Measurements from ENCODE around the gene P2RX5. TPM values are rescaled to one million over a fixed set of nuclear protein-coding genes. Genes with fewer than 3 reads are reported as not detected.

The P2RX5 gene
- total and polyA plus RNA-seq, 10 of the 15 experiments (the other 5 are each of a cell fraction or from before 2014, with no cell fraction given) = 6.9 to 28.8 (median 19.5) TPM

- FAIRE-seq (no peak), DNase-seq (ENCODE audit: low read depth, low spot score) (no peak), ATAC-seq (no peak)
- no peak for TF ChIP-seq MXI1 (IDR thresholded peaks at IDR 0.05; ENCODE audit: low read depth, low read length)
- no peak for TF ChIP-seq NBN (IDR thresholded peaks at IDR 0.05)
- TF ChIP-seq TCF12 (IDR thresholded peaks at IDR 0.05; ENCODE audit: low read depth, low read length) = no peak
- no peak for TF ChIP-seq EED (IDR thresholded peaks at IDR 0.05; ENCODE audit: low read depth)
- TF ChIP-seq RUNX3 (IDR thresholded peaks at IDR 0.05; ENCODE audit: low read length) = no peak
- TF ChIP-seq HCFC1 (IDR thresholded peaks at IDR 0.05; ENCODE audit: low read length) = no peak
- CTCF ChIA-PET = interaction anchor here (1.7 kb wide), 1 partner anchor 215 kb away, joined by 3 read pairs; the partner anchor contains the start of gene NCBP3
- Histone ChIP-seq H3K4me2 (ENCODE audit: control insufficient read depth, insufficient read depth) (no peak overlapping the region), H3K36me3 (ENCODE audit: control insufficient read depth in 2 of 2, insufficient read depth in 2 of 2, low read length in 1 of 2) (no peaks in the 10 kb centered on the region; a peak in 2 of 4 replicates), H4K20me1 (ENCODE audit: control insufficient read depth, insufficient read depth) (no peaks in the 10 kb centered on the region), H2AFZ (ENCODE audit: control insufficient read depth, low read depth, low read length) (no peak overlapping the region), H3K4me1 (ENCODE audit: control insufficient read depth, insufficient read depth, low read length) (no peaks in the 10 kb centered on the region; the same call in 1 of the 2 replicates), H3K4me3 (no peak overlapping the region), H3K27ac (ENCODE audit: control insufficient read depth, insufficient read depth) (no peak overlapping the region), H3K27me3 (replicated peaks in 1 of 2; ENCODE audit: control insufficient read depth in 2 of 2, insufficient read depth in 2 of 2, low read length in 1 of 2) (no peaks in the 10 kb centered on the region), H3K79me2 (ENCODE audit: control insufficient read depth, insufficient read depth, low read length) (peaks cover 9% of the 10 kb centered on the region), H3K9ac (ENCODE audit: control insufficient read depth, insufficient read depth, low read length) (no peak overlapping the region), H3K9me3 (replicated peaks; ENCODE audit: control insufficient read depth, insufficient read depth, low read length) (no peaks in the 10 kb centered on the region)
- no TSS peak for BruUV-seq (replicated peaks)
- intact Hi-C loops (cut with micrococcal nuclease; ENCODE audit: unreplicated experiment) (no loop called here), in situ Hi-C loops (cut with MboI) (no loop called here)
- RAD21 ChIA-PET (ENCODE audit: unreplicated experiment) = no interaction called here
- SMC1A ChIA-PET (ENCODE audit: uncharacterized antibody, unreplicated experiment) = no interaction called here
- WGBS (ENCODE audit: insufficient coverage, insufficient replicate concordance, low lambda C conversion rate, missing lambda C conversion rate) = 88% methylated on average over 10 of the region's 10 CpGs
- POLR2A ChIA-PET = interaction anchor here (0.6 kb wide), 1 partner anchor 90 kb away, joined by 3 read pairs; no protein-coding TSS in a partner anchor
These were observed 65.2 kb downstream of the P2RX5 start for GRCh38 chr17:3630781-3631180.

GRCh38 chr17:3627769-3628167 lies 68.2 kb downstream of the P2RX5 start:
- no peak overlapping the region for H2AFZ ChIP-seq (ENCODE audit: control insufficient read depth, low read depth, low read length)
- no peaks in the 10 kb centered on the region for H3K9me3 ChIP-seq (replicated peaks; ENCODE audit: control insufficient read depth, insufficient read depth, low read length)
- no peaks in the 10 kb centered on the region for H3K4me1 ChIP-seq (ENCODE audit: control insufficient read depth, insufficient read depth, low read length)
- no peak for FAIRE-seq
- peaks cover 8 to 12% of the 10 kb centered on the region in 2 experiments; a peak in 3 of 4 replicates for H3K36me3 ChIP-seq (ENCODE audit: control insufficient read depth in 2 of 2, insufficient read depth in 2 of 2, low read length in 1 of 2)
- no peaks in the 10 kb centered on the region for H4K20me1 ChIP-seq (ENCODE audit: control insufficient read depth, insufficient read depth)
- BruUV-seq (replicated peaks) = no TSS peak
- in situ Hi-C loops (cut with MboI) (no loop called here), intact Hi-C loops (cut with micrococcal nuclease; ENCODE audit: unreplicated experiment) (no loop called here)
- ChIA-PET RAD21 (ENCODE audit: unreplicated experiment) (no interaction called here), POLR2A (no interaction called here), CTCF (interaction anchor here (1.0 to 2.1 kb wide), 2 partner anchors 8 to 26 kb away, joined by 4 to 9 read pairs; partner anchors contain the start of genes CTNS and SHPK), SMC1A (ENCODE audit: uncharacterized antibody, unreplicated experiment) (interaction anchor here (1.1 kb wide), 1 partner anchor 9 kb away, joined by 3 read pairs; the partner anchor contains the start of genes CTNS and SHPK)
- no peak overlapping the region for H3K27ac ChIP-seq (ENCODE audit: control insufficient read depth, insufficient read depth)
- H3K27me3 ChIP-seq (replicated peaks in 1 of 2; ENCODE audit: control insufficient read depth in 2 of 2, insufficient read depth in 2 of 2, low read length in 1 of 2) = no peaks in the 10 kb centered on the region
- no peak overlapping the region for H3K4me2 ChIP-seq (ENCODE audit: control insufficient read depth, insufficient read depth)
- H3K9ac ChIP-seq (ENCODE audit: control insufficient read depth, insufficient read depth, low read length) = no peak overlapping the region
- H3K79me2 ChIP-seq (ENCODE audit: control insufficient read depth, insufficient read depth, low read length) = no peaks in the 10 kb centered on the region
- H3K4me3 ChIP-seq = no peak overlapping the region
- 94% methylated on average over 11 of the region's 11 CpGs for WGBS (ENCODE audit: insufficient coverage, insufficient replicate concordance, low lambda C conversion rate, missing lambda C conversion rate)
- no peak for ATAC-seq
- no peak for DNase-seq (ENCODE audit: low read depth, low spot score)
- TF ChIP-seq FOS (IDR thresholded peaks at IDR 0.05; ENCODE audit: borderline replicate concordance, extremely low read depth, insufficient read length) (no peak), NR2F1 (conservative IDR thresholded peaks at IDR 0.05) (no peak), SPI1 (IDR thresholded peaks at IDR 0.05; ENCODE audit: borderline replicate concordance, insufficient read depth, low read depth, low read length) (no peak), CHD1 (IDR thresholded peaks at IDR 0.05; ENCODE audit: low read depth, low read length) (no peak), CHD4 (IDR thresholded peaks at IDR 0.05) (no peak)
- TF ChIP-seq, protein P1, sequence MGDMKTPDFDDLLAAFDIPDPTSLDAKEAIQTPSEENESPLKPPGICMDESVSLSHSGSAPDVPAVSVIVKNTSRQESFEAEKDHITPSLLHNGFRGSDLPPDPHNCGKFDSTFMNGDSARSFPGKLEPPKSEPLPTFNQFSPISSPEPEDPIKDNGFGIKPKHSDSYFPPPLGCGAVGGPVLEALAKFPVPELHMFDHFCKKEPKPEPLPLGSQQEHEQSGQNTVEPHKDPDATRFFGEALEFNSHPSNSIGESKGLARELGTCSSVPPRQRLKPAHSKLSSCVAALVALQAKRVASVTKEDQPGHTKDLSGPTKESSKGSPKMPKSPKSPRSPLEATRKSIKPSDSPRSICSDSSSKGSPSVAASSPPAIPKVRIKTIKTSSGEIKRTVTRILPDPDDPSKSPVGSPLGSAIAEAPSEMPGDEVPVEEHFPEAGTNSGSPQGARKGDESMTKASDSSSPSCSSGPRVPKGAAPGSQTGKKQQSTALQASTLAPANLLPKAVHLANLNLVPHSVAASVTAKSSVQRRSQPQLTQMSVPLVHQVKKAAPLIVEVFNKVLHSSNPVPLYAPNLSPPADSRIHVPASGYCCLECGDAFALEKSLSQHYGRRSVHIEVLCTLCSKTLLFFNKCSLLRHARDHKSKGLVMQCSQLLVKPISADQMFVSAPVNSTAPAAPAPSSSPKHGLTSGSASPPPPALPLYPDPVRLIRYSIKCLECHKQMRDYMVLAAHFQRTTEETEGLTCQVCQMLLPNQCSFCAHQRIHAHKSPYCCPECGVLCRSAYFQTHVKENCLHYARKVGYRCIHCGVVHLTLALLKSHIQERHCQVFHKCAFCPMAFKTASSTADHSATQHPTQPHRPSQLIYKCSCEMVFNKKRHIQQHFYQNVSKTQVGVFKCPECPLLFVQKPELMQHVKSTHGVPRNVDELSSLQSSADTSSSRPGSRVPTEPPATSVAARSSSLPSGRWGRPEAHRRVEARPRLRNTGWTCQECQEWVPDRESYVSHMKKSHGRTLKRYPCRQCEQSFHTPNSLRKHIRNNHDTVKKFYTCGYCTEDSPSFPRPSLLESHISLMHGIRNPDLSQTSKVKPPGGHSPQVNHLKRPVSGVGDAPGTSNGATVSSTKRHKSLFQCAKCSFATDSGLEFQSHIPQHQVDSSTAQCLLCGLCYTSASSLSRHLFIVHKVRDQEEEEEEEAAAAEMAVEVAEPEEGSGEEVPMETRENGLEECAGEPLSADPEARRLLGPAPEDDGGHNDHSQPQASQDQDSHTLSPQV (IDR thresholded peaks at IDR 0.05) = no peak
